HepG2 (cell line): ENCODE results near the gene ADGRV1. TPM values are rescaled to one million over a fixed set of nuclear protein-coding genes. Genes with fewer than 3 reads are reported as not detected.

ENCODE experiments used
- CERS6 ChIP-seq: sonication (generic); formaldehyde crosslinking; IDR thresholded peaks from 2 replicates; pipeline ENCODE4 v1.5.0; 2020; ENCODE audit warnings: missing genetic modification reagents
- ETV5 ChIP-seq: IDR thresholded peaks from 2 replicates; pipeline ENCODE4 v1.6.1; 2018; ENCODE audit warnings: missing biosample characterization, missing genetic modification reagents, inconsistent platforms, borderline replicate concordance
- GTF2F1 ChIP-seq: fragments of 150-350 bp; IDR thresholded peaks from 2 replicates; pipeline ENCODE4 v1.6.1; 2014; ENCODE audit warnings: low read length
- HNF1A ChIP-seq, 2 experiments: sonication (generic) in 1 of 2; formaldehyde crosslinking in 1 of 2; IDR thresholded peaks; 2 replicates each; pipeline versions ENCODE4 v1.4.0 to v1.6.1; 2016 to 2020; ENCODE audit warnings: borderline replicate concordance in 1 of 2, low read depth in 1 of 2, mild to moderate bottlenecking in 1 of 2, missing genetic modification reagents in 1 of 2
- HOXA9 ChIP-seq: sonication (generic); formaldehyde crosslinking; IDR thresholded peaks from 2 replicates; pipeline ENCODE4 v1.8.1; 2022; ENCODE audit warnings: missing genetic modification reagents, mild to moderate bottlenecking, moderate library complexity, borderline replicate concordance
- ONECUT2 ChIP-seq: sonication (generic); formaldehyde crosslinking; IDR thresholded peaks from 2 replicates; pipeline ENCODE4 v1.4.0; 2020; ENCODE audit warnings: missing genetic modification reagents
- PCBP1 ChIP-seq: fragments of 200-400 bp; formaldehyde crosslinking; IDR thresholded peaks from 2 replicates; pipeline ENCODE4 v1.6.1; 2017; ENCODE audit warnings: mild to moderate bottlenecking, low read depth, low read length, borderline replicate concordance
- SOX5 ChIP-seq: IDR thresholded peaks from 2 replicates; pipeline ENCODE4 v1.6.1; 2016; ENCODE audit warnings: borderline replicate concordance
- TSC22D2 ChIP-seq: sonication (generic); formaldehyde crosslinking; IDR thresholded peaks from 2 replicates; pipeline ENCODE4 v1.5.1; 2020; ENCODE audit warnings: missing genetic modification reagents, mild to moderate bottlenecking, borderline replicate concordance
- YEATS4 ChIP-seq: sonication (generic); formaldehyde crosslinking; IDR thresholded peaks from 2 replicates; pipeline ENCODE4 v1.4.0; 2020; ENCODE audit warnings: missing genetic modification reagents, borderline replicate concordance
- ZMYM4 ChIP-seq: sonication (generic); formaldehyde crosslinking; IDR thresholded peaks from 2 replicates; pipeline ENCODE4 v1.8.1; 2023; ENCODE audit warnings: mild to moderate bottlenecking, missing genetic modification reagents
- ZNF530 ChIP-seq: sonication (generic); formaldehyde crosslinking; IDR thresholded peaks from 2 replicates; pipeline ENCODE4 v1.5.0; 2020; ENCODE audit warnings: low read depth, mild to moderate bottlenecking, missing genetic modification reagents
- polyA plus RNA-seq, 8 experiments: library from polyadenylated mRNA; depleted of rRNA in 3 of 8; stranded (reverse) in 7 of 8; unstranded in 1 of 8; fragments of >200 nt; fragmentation: Illumina TruSeq in 4 of 8; extraction: Trizol in 4 of 8; gene quantifications; 2 replicates each; pipeline versions ENCODE4 v1.2.1 to v1.2.3, GENCODE V29; 2011 to 2016; ENCODE audit warnings: low read depth in 4 of 8, missing spikeins in 1 of 8, mixed read lengths in 1 of 8; ENCODE audit not compliant: insufficient read depth in 1 of 8
- total RNA-seq, 5 experiments: library from RNA; depleted of rRNA; stranded (reverse); fragments of >200 nt; fragmentation: Illumina TruSeq; extraction: Trizol; gene quantifications; 2 replicates each; pipeline ENCODE4 v1.2.3, GENCODE V29; 2016; ENCODE audit warnings: low read depth in 1 of 5
- TF ChIP-seq, protein P1 (sequence below): IDR thresholded peaks from 2 replicates; pipeline ENCODE4 v1.4.0; 2020; ENCODE audit warnings: mild to moderate bottlenecking, missing genetic modification reagents
- TF ChIP-seq, protein P2 (sequence below): sonication (generic); formaldehyde crosslinking; IDR thresholded peaks from 2 replicates; pipeline ENCODE4 v1.4.0; 2020; ENCODE audit warnings: missing genetic modification reagents, borderline replicate concordance

ADGRV1 gene
- total and polyA plus RNA-seq, 2 of the 13 experiments (the other 11 are each of a cell fraction or from before 2014, with no cell fraction given) = 1.7 to 3.9 TPM

GRCh38 chr5:91007780-91008402 is 449.3 kb downstream of the ADGRV1 start (continued):
- TF ChIP-seq, protein P1, sequence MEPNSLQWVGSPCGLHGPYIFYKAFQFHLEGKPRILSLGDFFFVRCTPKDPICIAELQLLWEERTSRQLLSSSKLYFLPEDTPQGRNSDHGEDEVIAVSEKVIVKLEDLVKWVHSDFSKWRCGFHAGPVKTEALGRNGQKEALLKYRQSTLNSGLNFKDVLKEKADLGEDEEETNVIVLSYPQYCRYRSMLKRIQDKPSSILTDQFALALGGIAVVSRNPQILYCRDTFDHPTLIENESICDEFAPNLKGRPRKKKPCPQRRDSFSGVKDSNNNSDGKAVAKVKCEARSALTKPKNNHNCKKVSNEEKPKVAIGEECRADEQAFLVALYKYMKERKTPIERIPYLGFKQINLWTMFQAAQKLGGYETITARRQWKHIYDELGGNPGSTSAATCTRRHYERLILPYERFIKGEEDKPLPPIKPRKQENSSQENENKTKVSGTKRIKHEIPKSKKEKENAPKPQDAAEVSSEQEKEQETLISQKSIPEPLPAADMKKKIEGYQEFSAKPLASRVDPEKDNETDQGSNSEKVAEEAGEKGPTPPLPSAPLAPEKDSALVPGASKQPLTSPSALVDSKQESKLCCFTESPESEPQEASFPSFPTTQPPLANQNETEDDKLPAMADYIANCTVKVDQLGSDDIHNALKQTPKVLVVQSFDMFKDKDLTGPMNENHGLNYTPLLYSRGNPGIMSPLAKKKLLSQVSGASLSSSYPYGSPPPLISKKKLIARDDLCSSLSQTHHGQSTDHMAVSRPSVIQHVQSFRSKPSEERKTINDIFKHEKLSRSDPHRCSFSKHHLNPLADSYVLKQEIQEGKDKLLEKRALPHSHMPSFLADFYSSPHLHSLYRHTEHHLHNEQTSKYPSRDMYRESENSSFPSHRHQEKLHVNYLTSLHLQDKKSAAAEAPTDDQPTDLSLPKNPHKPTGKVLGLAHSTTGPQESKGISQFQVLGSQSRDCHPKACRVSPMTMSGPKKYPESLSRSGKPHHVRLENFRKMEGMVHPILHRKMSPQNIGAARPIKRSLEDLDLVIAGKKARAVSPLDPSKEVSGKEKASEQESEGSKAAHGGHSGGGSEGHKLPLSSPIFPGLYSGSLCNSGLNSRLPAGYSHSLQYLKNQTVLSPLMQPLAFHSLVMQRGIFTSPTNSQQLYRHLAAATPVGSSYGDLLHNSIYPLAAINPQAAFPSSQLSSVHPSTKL (CRISPR knock-in tag) = 0 out of 2 replicates have a peak, but pooled peaks have one; percentile 29
- TF ChIP-seq YEATS4 = no peak
- TF ChIP-seq ZNF530 = no peak
- TF ChIP-seq ETV5 = peak; percentile 40; the same call in 1 of the 2 replicates
- TF ChIP-seq GTF2F1 = no peak
- no peak for TF ChIP-seq CERS6 (CRISPR knock-in tag)
- peak; percentile 45; the same call in 1 of the 2 replicates for TF ChIP-seq SOX5 (CRISPR knock-in tag)
- TF ChIP-seq HNF1A (IDR thresholded peaks at IDR 0.05; ENCODE audit: low read depth) = peak; percentile 80
- 0 out of 2 replicates have a peak, but pooled peaks have one; percentile 42 for TF ChIP-seq HNF1A (CRISPR knock-in tag; IDR thresholded peaks at IDR 0.05; ENCODE audit: borderline replicate concordance)
- TF ChIP-seq TSC22D2 = no peak
- TF ChIP-seq PCBP1 = no peak
- no peak for TF ChIP-seq HOXA9 (CRISPR knock-in tag)
- TF ChIP-seq, protein P2, sequence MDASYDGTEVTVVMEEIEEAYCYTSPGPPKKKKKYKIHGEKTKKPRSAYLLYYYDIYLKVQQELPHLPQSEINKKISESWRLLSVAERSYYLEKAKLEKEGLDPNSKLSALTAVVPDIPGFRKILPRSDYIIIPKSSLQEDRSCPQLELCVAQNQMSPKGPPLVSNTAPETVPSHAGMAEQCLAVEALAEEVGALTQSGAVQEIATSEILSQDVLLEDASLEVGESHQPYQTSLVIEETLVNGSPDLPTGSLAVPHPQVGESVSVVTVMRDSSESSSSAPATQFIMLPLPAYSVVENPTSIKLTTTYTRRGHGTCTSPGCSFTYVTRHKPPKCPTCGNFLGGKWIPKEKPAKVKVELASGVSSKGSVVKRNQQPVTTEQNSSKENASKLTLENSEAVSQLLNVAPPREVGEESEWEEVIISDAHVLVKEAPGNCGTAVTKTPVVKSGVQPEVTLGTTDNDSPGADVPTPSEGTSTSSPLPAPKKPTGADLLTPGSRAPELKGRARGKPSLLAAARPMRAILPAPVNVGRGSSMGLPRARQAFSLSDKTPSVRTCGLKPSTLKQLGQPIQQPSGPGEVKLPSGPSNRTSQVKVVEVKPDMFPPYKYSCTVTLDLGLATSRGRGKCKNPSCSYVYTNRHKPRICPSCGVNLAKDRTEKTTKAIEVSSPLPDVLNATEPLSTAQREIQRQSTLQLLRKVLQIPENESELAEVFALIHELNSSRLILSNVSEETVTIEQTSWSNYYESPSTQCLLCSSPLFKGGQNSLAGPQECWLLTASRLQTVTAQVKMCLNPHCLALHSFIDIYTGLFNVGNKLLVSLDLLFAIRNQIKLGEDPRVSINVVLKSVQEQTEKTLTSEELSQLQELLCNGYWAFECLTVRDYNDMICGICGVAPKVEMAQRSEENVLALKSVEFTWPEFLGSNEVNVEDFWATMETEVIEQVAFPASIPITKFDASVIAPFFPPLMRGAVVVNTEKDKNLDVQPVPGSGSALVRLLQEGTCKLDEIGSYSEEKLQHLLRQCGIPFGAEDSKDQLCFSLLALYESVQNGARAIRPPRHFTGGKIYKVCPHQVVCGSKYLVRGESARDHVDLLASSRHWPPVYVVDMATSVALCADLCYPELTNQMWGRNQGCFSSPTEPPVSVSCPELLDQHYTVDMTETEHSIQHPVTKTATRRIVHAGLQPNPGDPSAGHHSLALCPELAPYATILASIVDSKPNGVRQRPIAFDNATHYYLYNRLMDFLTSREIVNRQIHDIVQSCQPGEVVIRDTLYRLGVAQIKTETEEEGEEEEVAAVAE (CRISPR knock-in tag) = no peak
- no peak for TF ChIP-seq ONECUT2 (CRISPR knock-in tag)
- 0 out of 2 replicates have a peak, but pooled peaks have one; percentile 23 for TF ChIP-seq ZMYM4
